ENCODE measurements around the gene PKLR.

Gene PKLR

GRCh38 chr1:155305881-155306391, 4.7 kb upstream of the PKLR start:
- H3K4me3 ChIP-seq (ENCODE audit: control insufficient read depth, low read depth, low read length) = no peak overlapping the region
- DNase-seq (ENCODE audit: low read depth) = peak; percentile 41
- TF ChIP-seq, protein P1, sequence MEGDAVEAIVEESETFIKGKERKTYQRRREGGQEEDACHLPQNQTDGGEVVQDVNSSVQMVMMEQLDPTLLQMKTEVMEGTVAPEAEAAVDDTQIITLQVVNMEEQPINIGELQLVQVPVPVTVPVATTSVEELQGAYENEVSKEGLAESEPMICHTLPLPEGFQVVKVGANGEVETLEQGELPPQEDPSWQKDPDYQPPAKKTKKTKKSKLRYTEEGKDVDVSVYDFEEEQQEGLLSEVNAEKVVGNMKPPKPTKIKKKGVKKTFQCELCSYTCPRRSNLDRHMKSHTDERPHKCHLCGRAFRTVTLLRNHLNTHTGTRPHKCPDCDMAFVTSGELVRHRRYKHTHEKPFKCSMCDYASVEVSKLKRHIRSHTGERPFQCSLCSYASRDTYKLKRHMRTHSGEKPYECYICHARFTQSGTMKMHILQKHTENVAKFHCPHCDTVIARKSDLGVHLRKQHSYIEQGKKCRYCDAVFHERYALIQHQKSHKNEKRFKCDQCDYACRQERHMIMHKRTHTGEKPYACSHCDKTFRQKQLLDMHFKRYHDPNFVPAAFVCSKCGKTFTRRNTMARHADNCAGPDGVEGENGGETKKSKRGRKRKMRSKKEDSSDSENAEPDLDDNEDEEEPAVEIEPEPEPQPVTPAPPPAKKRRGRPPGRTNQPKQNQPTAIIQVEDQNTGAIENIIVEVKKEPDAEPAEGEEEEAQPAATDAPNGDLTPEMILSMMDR (conservative IDR thresholded peaks at IDR 0.05; ENCODE audit: control insufficient read depth, insufficient read depth, low read depth, low read length) = no peak

DNA sequence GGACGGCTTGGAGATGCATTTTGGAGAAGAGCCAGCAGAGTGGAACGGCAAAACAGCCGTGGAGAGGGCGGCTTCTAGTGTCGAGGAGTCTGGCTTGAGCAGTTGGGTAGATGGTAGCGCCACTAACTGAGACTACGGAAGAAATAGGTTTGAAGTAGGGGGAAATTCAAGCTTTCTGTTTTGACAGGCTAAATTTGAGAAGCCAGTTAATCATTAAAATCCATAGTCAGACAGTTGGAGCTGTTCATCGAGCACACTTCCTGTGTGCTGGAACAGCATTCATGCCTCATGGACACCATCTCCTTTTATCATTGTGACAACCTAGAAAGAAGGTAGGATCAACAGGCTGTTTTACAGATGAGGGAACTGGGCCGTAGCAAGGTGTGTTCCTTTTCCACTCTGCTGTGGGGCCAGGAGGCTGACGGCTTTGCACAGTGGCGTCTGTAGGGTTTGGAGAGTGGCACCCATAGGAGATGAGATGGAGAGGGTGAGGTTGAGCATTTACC, 3.4 kb upstream of the PKLR start:
- TF ChIP-seq, protein P1 (conservative IDR thresholded peaks at IDR 0.05; ENCODE audit: control insufficient read depth, insufficient read depth, low read depth, low read length) = no peak
- DNase-seq (ENCODE audit: low read depth) = no peak
- H3K4me3 ChIP-seq (ENCODE audit: control insufficient read depth, low read depth, low read length) = no peak overlapping the region

DNA sequence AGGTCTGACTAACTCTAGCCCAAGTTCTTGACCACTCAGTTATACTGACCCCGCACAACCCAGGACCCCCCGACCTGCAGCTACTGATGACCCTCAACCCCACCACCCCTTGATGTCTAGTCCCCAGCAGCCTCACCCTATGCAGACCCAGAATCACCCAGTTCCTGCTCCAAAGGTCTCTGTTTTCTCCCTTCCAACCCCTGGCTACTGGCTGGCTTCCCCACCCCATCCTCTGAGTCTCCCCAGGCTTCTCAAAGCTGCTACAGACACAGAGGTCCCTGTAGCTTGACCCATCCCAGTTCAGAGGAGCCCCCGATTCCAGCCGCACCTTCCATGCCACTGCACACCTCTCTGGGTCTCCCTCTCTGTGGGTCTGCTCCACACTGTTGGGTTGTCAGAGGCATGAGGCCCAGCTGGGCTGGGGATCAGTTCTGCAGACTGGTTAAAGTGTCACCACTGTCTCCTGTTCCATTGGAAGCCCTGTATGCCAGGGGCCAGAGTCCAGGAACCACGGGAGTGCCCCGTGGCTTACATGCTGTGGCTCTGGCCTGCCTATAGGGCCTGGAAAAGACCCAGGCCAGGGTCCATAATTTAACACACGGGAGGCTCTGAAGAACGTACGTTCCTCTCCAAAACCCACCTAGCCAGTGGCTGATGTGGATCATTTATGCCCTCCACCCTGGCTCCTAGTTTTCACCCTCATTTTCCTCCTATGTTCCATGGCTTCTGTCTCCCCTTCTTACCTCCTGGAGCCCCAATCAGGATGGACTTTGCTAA, 497 bp downstream of the PKLR start:
- TF ChIP-seq, protein P1 (conservative IDR thresholded peaks at IDR 0.05; ENCODE audit: control insufficient read depth, insufficient read depth, low read depth, low read length) = no peak
- no peak for DNase-seq (ENCODE audit: low read depth)

DNA sequence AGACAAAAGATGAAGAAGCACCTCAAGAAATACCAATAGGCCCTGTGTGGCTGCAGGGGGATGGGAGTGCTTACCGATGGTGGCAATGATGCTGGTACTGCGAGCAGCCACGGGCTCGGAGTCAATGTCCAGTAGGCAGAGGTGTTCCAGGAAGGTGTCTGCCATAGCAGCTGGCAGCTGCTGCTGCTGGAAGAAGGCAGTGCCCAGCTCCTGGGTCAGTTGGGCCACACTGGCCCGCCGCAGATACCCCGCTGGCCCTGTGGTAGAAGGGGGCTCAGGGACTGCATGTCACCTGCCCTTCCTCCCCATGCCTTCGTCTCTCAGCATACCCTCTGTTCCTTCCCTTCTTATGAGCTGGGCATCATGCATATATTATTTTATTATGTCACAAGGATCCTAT, 1.2 kb downstream of the PKLR start:
- no peak overlapping the region for H3K4me3 ChIP-seq (ENCODE audit: control insufficient read depth, low read depth, low read length)
- TF ChIP-seq, protein P1 (conservative IDR thresholded peaks at IDR 0.05; ENCODE audit: control insufficient read depth, insufficient read depth, low read depth, low read length) = no peak
- DNase-seq (ENCODE audit: low read depth) = no peak

More for the DNA sequence above, 497 bp downstream of the PKLR start:
- no peak overlapping the region for H3K4me3 ChIP-seq (ENCODE audit: control insufficient read depth, low read depth, low read length)

- TF ChIP-seq, protein P1 (conservative IDR thresholded peaks at IDR 0.05; ENCODE audit: control insufficient read depth, insufficient read depth, low read depth, low read length) = no peak
- H3K4me3 ChIP-seq (ENCODE audit: control insufficient read depth, low read depth, low read length) = no peak overlapping the region
- DNase-seq (ENCODE audit: low read depth) = no peak
Measured at GRCh38 chr1:155297384-155297783, 3.9 kb downstream of the PKLR start.

- DNase-seq (ENCODE audit: low read depth) = no peak
Measured at GRCh38 chr1:155296661-155297060, 4.6 kb downstream of the PKLR start.

More at GRCh38 chr1:155296661-155297060, 4.6 kb downstream of the PKLR start:
- TF ChIP-seq, protein P1 (conservative IDR thresholded peaks at IDR 0.05; ENCODE audit: control insufficient read depth, insufficient read depth, low read depth, low read length) = no peak
- no peak overlapping the region for H3K4me3 ChIP-seq (ENCODE audit: control insufficient read depth, low read depth, low read length)
